ENCODE measurements around the gene PRX. TPM values are rescaled to one million over a fixed set of nuclear protein-coding genes. Genes with fewer than 3 reads are reported as not detected.
A peak's percentile ranks its signal among the peaks of the same experiment; 100 is the strongest.

Gene PRX
- total RNA-seq, 1 experiment from 2014 or later = 6.6 TPM

DNA sequence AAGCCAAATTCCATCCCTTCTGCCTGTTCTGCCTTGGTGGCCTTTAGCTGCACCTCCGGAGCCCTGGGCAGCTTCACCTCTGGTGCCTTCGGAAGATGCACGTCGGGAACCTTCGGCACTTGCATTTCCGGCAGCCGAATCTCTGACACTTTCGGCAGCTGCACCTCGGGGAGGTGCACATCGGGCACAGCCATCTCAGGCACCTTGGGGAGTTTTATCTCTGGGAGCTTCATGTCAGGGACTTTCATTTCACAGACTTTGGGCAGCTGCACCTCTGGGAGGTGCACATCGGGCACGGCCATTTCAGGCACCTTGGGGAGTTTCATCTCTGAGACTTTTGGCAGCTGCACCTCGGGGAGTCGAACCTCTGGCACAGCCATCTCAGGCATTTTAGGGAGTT is 17.2 kb downstream of the PRX start:
- no peak overlapping the region for H3K27ac ChIP-seq
- H3K9me2 ChIP-seq (ENCODE audit: insufficient read depth) = no peaks in the 10 kb centered on the region
- H3K4me2 ChIP-seq = no peak overlapping the region
- no peaks in the 10 kb centered on the region for H3K36me3 ChIP-seq (ENCODE audit: low read depth)
- no peaks in the 10 kb centered on the region for H3K27me3 ChIP-seq (ENCODE audit: insufficient read depth, low read depth)
- no TSS peak for BruUV-seq (replicated peaks)
- DNase-seq = no peak
- intact Hi-C loops (cut with micrococcal nuclease; ENCODE audit: unreplicated experiment) = loop anchor here (10.0 kb wide), 1 partner anchor 129 kb away; no protein-coding TSS in a partner anchor
- ChIA-PET POLR2A (ENCODE audit: unreplicated experiment) (no interaction called here), CTCF (interaction anchor here (0.6 kb wide), 1 partner anchor 13 kb away, joined by 4 read pairs; no protein-coding TSS in a partner anchor)
- H3K79me2 ChIP-seq (ENCODE audit: low read depth) = no peaks in the 10 kb centered on the region
- no peaks in the 10 kb centered on the region for H3K9me3 ChIP-seq (ENCODE audit: insufficient read depth, low read depth)
- H3K4me1 ChIP-seq (replicated peaks; ENCODE audit: insufficient read depth) = peaks cover 18% of the 10 kb centered on the region
- TF ChIP-seq CTCF (conservative IDR thresholded peaks at IDR 0.05) = no peak
- TF ChIP-seq EZH2 (IDR thresholded peaks at IDR 0.05; ENCODE audit: low read depth) = no peak
- H2AFZ ChIP-seq = no peak overlapping the region
- no peaks in the 10 kb centered on the region for H4K20me1 ChIP-seq (ENCODE audit: insufficient read depth)
- 0 out of 2 replicates have a peak, but pooled peaks cover 4% of the 10 kb centered on the region for H3F3A ChIP-seq (ENCODE audit: insufficient read depth, low read depth)
- H3K4me3 ChIP-seq = no peak overlapping the region

DNA sequence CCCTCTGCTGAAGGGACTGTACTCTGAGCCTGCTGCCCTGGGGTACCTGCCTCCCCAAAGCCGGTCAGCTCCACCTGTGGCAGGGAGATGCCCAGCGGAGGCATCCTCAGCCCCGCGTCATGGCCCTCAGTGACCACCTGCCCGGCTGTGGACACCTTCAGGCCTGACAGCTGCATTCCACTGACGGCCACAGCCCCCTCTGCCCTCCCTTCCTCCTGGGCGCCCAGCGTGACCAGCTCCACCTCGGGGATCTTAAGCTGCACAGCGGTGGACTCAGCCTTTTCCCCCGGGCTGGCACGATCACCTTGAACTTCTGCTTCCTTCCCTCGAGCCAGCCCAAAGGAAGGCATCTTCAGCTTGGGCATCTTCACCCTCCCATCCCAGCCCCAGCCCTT is 18.4 kb downstream of the PRX start:
- POLR2A ChIA-PET (ENCODE audit: unreplicated experiment) = no interaction called here
- Histone ChIP-seq H3K79me2 (ENCODE audit: low read depth) (no peaks in the 10 kb centered on the region), H3K27me3 (ENCODE audit: insufficient read depth, low read depth) (no peaks in the 10 kb centered on the region), H2AFZ (no peak overlapping the region), H4K20me1 (ENCODE audit: insufficient read depth) (no peaks in the 10 kb centered on the region), H3K4me3 (no peak overlapping the region), H3K36me3 (ENCODE audit: low read depth) (no peaks in the 10 kb centered on the region), H3K9me2 (ENCODE audit: insufficient read depth) (no peaks in the 10 kb centered on the region), H3F3A (ENCODE audit: insufficient read depth, low read depth) (0 out of 2 replicates have a peak, but pooled peaks cover 4% of the 10 kb centered on the region), H3K4me2 (no peak overlapping the region), H3K4me1 (replicated peaks; ENCODE audit: insufficient read depth) (peaks cover 18% of the 10 kb centered on the region), H3K9me3 (ENCODE audit: insufficient read depth, low read depth) (no peaks in the 10 kb centered on the region), H3K27ac (no peak overlapping the region)
- BruUV-seq (replicated peaks) = no TSS peak
- TF ChIP-seq EZH2 (IDR thresholded peaks at IDR 0.05; ENCODE audit: low read depth) = no peak
- no peak for TF ChIP-seq CTCF (conservative IDR thresholded peaks at IDR 0.05)
- DNase-seq = no peak
- CTCF ChIA-PET = interaction anchor here (0.5 to 0.6 kb wide), 2 partner anchors 26 to 76 kb away, joined by 3 to 4 read pairs; no protein-coding TSS in a partner anchor
- intact Hi-C loops (cut with micrococcal nuclease; ENCODE audit: unreplicated experiment) = loop anchor here (5.0 to 10.0 kb wide), 2 partner anchors 48 to 130 kb away; partner anchors contain the start of genes C19orf47 and PLD3

DNA sequence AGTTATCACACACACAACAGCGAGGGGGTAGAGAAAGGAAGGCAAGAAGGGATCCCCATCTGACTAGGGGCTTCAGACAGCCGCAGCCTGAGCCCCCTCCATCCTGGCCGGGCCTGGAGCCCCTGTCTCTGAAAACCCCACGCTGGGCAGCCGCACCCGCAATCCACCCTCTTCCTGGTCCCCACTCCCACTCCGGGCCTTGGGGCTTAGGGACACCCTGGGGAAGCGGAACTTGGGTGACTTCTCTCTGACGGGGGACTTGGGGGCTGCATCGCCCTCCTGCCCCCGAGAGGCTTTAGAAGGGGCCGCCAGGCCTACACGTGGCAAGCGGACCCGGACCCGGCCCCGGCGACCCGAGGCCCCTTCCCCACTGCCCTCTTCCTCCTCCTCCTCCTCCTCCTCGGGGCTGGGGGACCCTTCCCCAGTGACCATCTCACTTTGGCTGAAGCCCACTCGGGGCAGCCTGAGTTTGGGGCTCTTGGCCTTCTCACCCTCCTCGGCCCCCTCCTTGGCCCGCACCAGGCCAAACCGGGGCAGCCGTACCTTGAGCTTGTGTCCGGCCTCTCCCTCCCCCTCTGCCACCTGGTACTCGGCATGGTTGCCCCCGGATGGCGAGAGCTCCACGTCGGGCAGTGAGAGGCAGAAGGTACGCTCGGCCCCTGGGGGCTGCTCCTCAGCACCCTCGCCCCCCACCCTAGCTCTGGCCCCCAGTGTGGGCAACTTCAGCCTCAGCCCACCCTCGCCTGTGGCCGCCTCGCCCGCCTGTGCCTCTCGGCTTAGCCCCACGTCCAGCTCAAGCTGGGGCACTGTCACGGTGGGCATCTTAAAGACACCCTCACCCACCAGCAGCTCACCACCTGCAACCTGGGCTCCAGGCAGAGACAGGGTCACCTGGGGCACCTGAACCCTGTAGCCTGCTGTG is 19.0 kb downstream of the PRX start:
- Histone ChIP-seq H3K79me2 (ENCODE audit: low read depth) (no peaks in the 10 kb centered on the region), H2AFZ (no peak overlapping the region), H3K4me1 (replicated peaks; ENCODE audit: insufficient read depth) (peaks cover 18% of the 10 kb centered on the region), H3K27me3 (ENCODE audit: insufficient read depth, low read depth) (no peaks in the 10 kb centered on the region), H3K4me3 (no peak overlapping the region), H3F3A (ENCODE audit: insufficient read depth, low read depth) (no peaks in the 10 kb centered on the region), H3K9me3 (ENCODE audit: insufficient read depth, low read depth) (no peaks in the 10 kb centered on the region), H4K20me1 (ENCODE audit: insufficient read depth) (no peaks in the 10 kb centered on the region), H3K9me2 (ENCODE audit: insufficient read depth) (no peaks in the 10 kb centered on the region), H3K27ac (no peak overlapping the region), H3K4me2 (peak overlapping the region; percentile 77; the same call in 1 of the 2 replicates), H3K36me3 (ENCODE audit: low read depth) (no peaks in the 10 kb centered on the region)
- intact Hi-C loops (cut with micrococcal nuclease; ENCODE audit: unreplicated experiment) = loop anchor here (2.0 to 10.0 kb wide), 3 partner anchors 47 to 131 kb away; partner anchors contain the start of genes BLVRB, C19orf47 and PLD3
- no peak for DNase-seq
- no TSS peak for BruUV-seq (replicated peaks)
- ChIA-PET CTCF (interaction anchor here (0.5 to 0.7 kb wide), 3 partner anchors 18 to 77 kb away, joined by 3 to 4 read pairs (median 3); no protein-coding TSS in a partner anchor), POLR2A (ENCODE audit: unreplicated experiment) (no interaction called here)
- TF ChIP-seq CTCF (conservative IDR thresholded peaks at IDR 0.05) (no peak), EZH2 (IDR thresholded peaks at IDR 0.05; ENCODE audit: low read depth) (no peak)
